Measurements from ENCODE around the gene NID2. TPM values are rescaled to one million over a fixed set of nuclear protein-coding genes. Genes with fewer than 3 reads are reported as not detected.

The NID2 gene
- total RNA-seq, 1 experiment from 2014 or later, result 1.6 TPM

- no peak for DNase-seq (ENCODE audit: low read depth)
These were observed 14.2 kb downstream of the NID2 start for GRCh38 chr14:52054678-52055077.

DNA sequence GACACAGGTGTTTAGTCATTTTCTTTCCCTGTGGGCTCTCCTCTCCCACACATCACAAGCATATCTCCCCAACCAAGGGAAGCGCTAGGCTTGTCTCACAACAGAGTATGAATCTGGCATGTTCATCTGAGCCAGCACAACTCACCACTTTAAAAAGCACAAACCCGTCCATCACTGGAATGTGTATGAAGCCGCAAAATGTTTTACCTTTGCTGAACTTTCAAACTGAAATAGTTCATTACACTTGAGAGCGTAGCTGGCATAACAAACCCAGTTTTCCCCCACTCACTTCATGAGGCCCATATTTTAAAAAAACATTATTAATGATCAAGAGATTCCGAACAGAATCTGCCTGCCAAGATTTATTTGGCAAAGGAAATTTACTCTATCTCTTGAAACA is 15.8 kb downstream of the NID2 start:
- DNase-seq (ENCODE audit: low read depth), result no peak

- DNase-seq (ENCODE audit: low read depth), result no peak
These were observed 16.4 kb downstream of the NID2 start for GRCh38 chr14:52052288-52052943.

DNA sequence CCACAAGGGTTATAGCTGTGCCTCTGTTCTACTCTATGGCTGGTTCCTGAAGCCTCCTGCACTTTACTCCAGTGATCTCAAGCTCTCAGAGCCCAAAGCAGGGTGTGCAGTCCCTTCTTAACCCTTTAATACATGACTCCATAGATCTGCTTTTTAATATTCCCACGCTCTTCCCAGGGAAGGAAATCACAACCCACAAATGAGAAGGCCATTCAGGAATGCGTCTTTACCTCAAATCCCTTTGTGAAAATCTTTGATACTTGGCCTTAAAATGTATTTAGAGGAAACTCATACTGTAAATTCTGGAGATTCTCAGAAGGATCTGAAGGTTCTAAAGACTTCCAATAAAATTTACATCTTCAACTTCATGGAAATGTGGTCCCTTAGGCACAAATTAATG is 17.0 kb downstream of the NID2 start:
- peak; percentile 46 for DNase-seq (ENCODE audit: low read depth)

DNA sequence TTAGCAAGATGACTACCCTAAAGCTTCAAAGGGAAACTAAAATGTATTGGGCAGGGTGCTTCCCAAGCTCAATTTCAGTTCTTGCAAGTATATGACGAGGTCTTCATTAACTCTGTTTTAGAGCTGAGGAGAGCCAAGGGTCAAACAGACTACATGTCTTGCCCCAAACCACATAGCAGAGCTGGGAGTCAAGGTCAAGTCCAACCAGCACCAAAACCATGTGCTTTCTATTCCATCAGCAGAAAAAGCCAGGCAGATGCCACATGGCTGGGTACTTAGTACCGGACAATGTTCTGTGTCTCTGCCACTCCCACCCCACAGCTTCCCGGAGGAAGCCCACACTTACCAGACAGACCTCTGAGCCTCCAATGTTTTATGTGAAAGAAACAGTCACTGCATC is 17.6 kb downstream of the NID2 start:
- DNase-seq (ENCODE audit: low read depth), result no peak

DNA sequence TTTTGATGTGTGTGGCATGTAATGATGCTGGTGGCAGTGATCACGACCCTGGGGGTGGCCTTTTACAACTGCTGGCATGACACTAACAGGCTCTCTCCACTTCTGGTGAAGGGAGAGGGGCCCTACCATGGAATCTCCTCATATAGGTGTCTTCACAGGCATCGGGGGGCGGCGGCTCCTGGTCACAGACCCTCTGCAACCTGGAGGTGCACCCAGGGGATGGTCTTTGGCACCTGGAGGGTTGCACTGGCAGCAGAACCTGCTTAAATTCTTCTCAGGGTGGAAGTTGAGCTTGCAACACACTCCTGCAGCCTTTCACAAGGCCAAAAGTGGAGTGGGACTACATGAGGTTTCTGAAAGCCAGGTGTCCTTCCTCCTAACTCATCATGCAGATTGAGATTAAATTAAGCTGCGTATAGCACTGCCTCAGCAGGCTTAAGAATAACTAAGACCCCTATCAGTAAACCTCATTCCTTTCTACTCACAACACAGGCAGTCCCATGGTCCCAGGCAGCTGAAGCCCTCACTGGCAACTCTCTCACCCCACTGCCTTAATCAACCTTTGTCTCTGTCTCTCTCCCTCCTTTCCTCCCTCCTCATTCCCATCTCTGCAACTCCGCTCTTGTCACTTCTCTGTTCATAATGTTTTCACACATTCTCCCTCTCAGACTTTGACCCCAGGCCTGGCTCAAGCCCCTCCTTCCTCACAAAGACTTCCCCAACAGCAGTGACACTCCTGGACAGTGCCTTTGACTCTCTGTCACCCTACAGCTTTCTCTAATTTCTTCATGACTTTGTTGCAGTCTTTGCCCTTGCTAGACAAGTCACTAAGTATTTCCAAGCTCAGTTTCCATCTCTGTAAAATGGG is 18.9 kb downstream of the NID2 start:
- no peak for DNase-seq (ENCODE audit: low read depth)

- DNase-seq (ENCODE audit: low read depth), result no peak
These were observed 19.6 kb downstream of the NID2 start for GRCh38 chr14:52049271-52049670.

GRCh38 chr14:52048641-52049204 is 20.1 kb downstream of the NID2 start:
- peak; percentile 21 for DNase-seq (ENCODE audit: low read depth)

DNA sequence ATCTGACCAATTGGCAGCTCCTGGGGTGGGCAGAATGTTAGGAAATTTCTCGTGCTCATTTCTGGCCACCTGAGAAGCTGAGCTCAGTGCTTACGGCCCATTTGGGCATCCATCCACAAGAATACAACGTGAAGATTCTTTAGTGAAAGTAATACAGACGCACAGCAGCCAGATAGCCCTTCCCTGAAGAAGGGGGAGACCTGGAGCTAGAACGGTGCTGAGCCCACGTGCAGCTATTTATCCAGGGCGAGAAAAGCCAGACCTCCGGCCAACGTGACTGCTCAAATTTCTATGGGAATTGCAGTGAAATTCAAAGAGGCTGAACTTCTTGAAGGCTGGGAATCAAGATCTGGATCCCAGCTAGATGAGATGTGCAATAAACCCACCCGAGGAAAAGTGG is 20.7 kb downstream of the NID2 start:
- DNase-seq (ENCODE audit: low read depth), result no peak

GRCh38 chr14:52046376-52046917 is 22.4 kb downstream of the NID2 start:
- no peak for DNase-seq (ENCODE audit: low read depth)

DNA sequence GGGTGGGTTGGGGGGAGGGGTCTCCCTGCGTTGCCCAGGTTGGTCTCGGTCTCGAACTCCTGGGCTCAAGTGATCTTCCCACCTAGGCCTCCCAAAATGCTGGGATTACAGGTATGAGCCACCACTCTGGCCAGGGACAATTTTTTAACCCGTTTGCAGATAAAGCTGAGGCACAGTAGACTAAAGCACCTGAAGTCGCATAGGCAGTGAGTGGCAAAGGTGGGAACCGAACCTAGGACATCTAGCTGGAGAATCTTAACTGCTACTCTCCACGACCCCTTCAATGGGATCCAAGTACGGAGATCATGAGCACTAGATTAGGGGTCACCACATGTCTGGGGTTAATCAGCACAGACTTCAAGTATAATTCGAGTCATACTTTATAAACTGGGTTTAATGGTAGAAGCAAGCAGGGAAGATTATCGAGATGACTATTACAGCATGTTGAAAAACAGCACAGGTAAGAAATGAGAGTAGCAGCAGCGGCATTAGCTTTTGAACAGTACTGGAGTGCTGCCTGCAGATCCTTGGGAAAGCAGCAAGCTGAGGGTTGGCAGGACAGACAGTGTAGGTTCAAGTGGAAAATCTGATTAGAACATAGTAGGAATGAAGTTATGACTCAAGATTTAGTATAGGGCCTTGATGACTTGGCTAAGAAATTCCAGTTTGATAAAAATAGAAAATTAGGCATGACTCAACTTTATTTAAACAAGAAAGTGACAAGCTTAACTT is 23.9 kb downstream of the NID2 start:
- peak; percentile 72 for DNase-seq (ENCODE audit: low read depth)

DNA sequence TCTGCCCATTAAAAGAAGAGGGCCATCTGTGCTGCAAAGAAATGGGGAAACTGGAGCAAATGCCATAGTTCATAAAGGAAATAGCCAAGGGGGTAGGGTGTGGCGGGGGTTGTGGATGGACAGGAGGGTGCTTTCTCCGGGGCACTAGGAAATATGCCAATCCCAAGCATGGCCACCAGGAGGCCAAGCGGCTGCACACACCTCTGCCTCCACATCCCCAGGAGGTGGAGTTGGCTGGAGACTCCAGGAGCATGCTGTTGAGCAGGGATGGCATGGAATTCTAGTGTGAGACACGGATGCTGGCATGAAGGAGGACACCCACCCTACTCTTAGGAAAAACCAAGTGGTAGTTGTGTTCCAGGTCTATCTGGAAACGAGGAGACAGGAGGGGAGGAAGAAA is 25.2 kb downstream of the NID2 start:
- peak; percentile 43 for DNase-seq (ENCODE audit: low read depth)

- DNase-seq (ENCODE audit: low read depth), result no peak
These were observed 26.2 kb downstream of the NID2 start for GRCh38 chr14:52042371-52043289.

- DNase-seq (ENCODE audit: low read depth), result no peak
These were observed 28.3 kb downstream of the NID2 start for GRCh38 chr14:52040598-52040997.

- no peak for DNase-seq (ENCODE audit: low read depth)
These were observed 29.6 kb downstream of the NID2 start for GRCh38 chr14:52039124-52039815.

- DNase-seq (ENCODE audit: low read depth), result no peak
These were observed 35.7 kb downstream of the NID2 start for GRCh38 chr14:52033101-52033642.

DNA sequence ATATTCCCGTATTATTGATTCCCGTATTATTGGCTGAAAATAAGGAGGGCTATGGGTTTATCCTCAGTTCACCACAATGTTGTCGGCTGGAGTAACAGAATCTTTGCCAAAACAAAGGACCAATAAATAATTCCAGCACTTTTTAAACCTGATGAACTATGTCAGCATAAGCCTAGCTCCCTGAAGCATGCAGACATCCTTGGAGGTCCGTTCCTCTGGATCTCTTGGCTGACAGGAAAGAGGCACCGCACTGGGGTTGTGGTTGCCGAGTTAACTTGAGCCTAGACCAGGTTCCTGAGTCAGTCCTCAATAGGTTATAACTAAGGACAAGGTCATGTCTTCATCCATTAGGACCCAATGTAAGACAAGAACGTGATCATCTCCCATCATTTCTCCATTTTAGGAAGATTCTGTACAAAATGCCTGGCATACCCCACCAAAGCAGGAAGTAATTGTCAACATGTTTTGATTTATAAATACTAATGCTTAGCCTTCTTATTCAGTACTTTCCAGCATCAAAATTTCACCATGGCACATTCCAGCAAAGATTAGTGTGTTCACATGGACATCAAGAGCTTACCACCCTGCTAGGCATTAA is 36.6 kb downstream of the NID2 start:
- no peak for DNase-seq (ENCODE audit: low read depth)

DNA sequence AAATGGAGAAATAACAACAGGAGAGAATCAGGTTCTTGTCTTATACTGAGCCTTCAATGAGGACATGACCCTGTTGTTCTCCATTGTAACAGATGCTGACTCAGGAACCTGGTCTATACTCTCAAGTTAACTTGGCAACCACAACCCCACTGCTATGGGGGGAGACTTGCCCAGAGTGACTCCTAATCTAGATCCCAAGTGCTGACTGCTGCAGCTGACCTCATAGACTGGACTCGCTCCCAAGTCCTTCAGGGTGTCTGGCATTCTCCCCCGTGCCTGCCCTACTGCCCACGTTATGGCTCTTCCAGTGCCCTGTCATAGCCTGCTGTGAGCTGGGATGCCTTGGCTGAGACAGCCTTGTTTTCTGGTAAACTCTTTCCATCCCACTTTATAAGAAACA is 37.1 kb downstream of the NID2 start:
- DNase-seq (ENCODE audit: low read depth), result peak; percentile 12

DNA sequence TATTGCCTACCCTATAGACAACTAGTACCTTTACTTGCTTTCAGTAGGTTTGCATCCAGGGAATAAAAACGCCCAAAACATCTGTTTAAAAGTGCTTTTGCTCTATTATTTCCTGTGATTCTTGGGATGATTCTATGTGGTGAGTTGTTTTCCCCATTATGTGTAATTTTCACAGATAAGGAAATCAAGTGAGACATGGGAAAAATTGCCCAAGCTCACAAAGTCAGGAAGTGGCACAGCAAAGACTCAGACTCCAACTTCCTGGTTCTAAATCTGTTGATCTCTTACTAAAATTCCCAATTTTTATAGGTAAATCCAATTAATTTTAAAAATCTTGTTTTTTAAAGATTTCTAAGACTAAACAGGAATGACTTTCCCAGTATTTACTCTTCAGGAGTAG is 39.0 kb downstream of the NID2 start:
- DNase-seq (ENCODE audit: low read depth), result no peak
